ENCODE data around the gene MCRIP2.

DNA sequence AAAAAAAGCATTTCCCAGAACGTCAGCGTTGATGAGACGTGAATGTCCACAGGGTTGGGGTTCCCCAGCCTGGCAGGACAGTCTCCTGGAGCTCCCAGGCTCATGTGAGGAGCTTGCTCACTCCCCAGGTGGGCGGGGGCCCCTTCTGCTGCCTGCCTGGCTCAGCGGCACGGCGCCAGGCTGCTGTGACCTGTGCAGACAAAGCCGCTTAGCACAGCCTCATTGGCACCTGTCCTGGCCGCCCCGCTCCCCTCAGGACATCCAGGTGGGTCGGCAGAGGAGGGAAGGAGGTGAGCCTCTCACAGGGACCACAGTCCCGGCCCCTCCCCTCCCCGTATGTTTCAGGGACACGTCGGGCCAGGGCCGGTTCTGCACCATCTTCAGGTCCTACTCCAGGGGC is 23.8 kb upstream of the MCRIP2 start:
- TF ChIP-seq, protein P1, sequence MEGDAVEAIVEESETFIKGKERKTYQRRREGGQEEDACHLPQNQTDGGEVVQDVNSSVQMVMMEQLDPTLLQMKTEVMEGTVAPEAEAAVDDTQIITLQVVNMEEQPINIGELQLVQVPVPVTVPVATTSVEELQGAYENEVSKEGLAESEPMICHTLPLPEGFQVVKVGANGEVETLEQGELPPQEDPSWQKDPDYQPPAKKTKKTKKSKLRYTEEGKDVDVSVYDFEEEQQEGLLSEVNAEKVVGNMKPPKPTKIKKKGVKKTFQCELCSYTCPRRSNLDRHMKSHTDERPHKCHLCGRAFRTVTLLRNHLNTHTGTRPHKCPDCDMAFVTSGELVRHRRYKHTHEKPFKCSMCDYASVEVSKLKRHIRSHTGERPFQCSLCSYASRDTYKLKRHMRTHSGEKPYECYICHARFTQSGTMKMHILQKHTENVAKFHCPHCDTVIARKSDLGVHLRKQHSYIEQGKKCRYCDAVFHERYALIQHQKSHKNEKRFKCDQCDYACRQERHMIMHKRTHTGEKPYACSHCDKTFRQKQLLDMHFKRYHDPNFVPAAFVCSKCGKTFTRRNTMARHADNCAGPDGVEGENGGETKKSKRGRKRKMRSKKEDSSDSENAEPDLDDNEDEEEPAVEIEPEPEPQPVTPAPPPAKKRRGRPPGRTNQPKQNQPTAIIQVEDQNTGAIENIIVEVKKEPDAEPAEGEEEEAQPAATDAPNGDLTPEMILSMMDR (IDR thresholded peaks at IDR 0.05; ENCODE audit: low read length) = no peak
- TF ChIP-seq EZH2 (IDR thresholded peaks at IDR 0.05; ENCODE audit: borderline replicate concordance, low read length) = no peak
